ENCODE data around the gene CTSD. TPM values are rescaled to one million over a fixed set of nuclear protein-coding genes. Genes with fewer than 3 reads are reported as not detected.
A peak's percentile ranks its signal among the peaks of the same experiment; 100 is the strongest.
"Not testable (repeated sequence)": the region's sequence is repeated elsewhere in the genome, so short reads cannot be mapped to it uniquely, and the experiment has no call there.

The CTSD gene
- total RNA-seq, 1 donor from 2014 or later = 650 TPM

GRCh38 chr11:1770528-1770927 lies 6.8 kb upstream of the CTSD start:
- DNase-seq (ENCODE audit: low read depth) = no peak

DNA sequence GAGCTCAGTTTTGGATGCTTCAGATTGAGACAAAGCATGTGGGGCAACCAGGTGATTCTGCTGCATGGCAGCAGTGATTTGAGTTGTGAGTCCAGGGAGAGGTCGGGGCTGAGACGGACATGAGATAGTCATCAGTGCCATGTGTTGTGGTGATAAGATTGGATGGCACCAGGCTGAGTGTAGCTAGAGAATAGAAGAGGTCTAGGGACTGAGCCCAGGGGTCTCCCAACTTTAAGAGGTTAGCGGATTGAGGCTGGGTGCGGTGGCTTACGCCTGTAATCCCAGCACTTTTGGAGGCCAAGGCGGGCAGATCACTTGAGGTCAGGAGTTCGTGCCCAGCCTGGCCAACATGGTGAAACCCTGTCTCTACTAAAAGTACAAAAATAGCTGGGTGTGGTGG lies 6.3 kb upstream of the CTSD start:
- DNase-seq (ENCODE audit: low read depth) = no peak

- not testable (repeated sequence) for DNase-seq (ENCODE audit: low read depth)
Measured at GRCh38 chr11:1769304-1769936, 5.7 kb upstream of the CTSD start.

DNA sequence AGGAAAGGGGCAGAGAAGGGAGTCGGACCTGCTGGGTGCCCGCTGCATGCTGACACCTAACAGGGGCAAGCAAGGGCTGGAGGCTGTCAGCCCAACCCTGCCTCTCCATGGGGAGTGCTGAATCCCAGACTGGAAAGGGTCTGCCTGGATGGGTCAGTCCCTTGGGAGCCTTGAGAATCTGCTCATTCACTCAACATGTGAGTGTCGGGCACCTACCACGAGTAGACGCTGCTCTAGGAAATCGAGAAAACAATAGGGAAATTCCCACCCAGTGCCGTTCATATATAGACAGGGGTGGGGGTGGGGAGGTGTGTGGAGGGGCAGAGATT lies 4.4 kb upstream of the CTSD start:
- no peak for DNase-seq (ENCODE audit: low read depth)

GRCh38 chr11:1767399-1768140 lies 3.8 kb upstream of the CTSD start:
- DNase-seq (ENCODE audit: low read depth) = no peak

- DNase-seq (ENCODE audit: low read depth) = no peak
Measured at GRCh38 chr11:1766719-1767398, 3.1 kb upstream of the CTSD start.

GRCh38 chr11:1765871-1766718 lies 2.4 kb upstream of the CTSD start:
- DNase-seq (ENCODE audit: low read depth) = no peak

DNA sequence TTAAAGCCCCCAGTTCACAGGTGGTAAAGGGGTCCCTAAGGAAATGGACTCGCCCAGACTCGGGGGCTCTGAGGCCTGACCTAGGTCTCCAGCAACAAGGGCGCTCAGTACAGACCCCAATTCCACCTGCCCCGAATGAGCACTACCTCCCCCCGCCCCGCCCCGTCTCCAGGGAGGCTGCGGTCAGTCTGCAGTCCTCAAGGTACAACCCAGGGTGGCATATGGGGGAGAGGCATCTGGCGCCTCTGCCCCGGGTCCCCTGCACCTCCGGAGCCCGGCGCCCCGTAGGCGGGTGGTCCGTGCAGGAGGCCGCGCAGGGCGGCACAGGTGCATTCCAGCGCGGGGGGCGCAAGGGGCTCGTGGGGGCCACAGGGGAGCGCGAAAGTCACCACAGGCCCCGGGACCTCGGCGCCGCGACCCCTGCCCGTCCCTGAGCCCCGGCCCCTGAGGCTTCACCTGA lies 361 bp downstream of the CTSD start:
- no peak for DNase-seq (ENCODE audit: low read depth)

GRCh38 chr11:1762537-1763302 lies 1.0 kb downstream of the CTSD start:
- peak; percentile 41 for DNase-seq (ENCODE audit: low read depth)

DNA sequence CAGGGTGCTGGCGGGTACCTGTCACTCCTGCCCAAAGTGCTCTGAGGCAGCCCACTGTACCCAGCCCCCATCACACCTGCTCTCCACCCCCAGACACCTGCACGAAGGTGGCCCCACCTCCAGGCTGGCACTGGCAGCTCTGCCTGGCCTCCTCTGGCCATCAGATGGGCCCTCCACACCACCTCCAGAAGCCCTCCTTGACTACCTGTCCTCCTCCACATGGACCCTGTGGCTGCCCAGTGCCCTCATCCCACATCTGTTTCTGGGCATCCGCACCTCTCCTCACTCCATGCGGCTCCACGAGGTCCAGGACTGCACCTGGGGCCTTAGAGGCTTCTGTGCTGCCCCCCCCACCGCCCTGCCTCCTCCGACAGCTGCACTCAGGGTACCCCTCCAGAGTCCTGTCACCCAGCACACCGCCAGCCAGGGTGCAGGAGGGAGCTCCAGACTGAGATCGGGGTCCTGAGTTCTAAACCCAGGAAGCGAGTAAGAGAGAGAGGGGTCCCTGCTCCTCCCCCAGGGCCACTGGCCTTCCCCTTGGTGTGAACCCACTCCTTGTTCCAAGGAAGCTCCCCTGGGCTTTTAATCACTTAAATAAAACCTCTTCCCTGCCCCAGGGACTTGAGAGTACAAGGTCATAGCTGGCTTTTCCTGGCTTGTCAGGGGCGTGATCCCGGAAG lies 1.7 kb downstream of the CTSD start:
- no peak for DNase-seq (ENCODE audit: low read depth)

DNA sequence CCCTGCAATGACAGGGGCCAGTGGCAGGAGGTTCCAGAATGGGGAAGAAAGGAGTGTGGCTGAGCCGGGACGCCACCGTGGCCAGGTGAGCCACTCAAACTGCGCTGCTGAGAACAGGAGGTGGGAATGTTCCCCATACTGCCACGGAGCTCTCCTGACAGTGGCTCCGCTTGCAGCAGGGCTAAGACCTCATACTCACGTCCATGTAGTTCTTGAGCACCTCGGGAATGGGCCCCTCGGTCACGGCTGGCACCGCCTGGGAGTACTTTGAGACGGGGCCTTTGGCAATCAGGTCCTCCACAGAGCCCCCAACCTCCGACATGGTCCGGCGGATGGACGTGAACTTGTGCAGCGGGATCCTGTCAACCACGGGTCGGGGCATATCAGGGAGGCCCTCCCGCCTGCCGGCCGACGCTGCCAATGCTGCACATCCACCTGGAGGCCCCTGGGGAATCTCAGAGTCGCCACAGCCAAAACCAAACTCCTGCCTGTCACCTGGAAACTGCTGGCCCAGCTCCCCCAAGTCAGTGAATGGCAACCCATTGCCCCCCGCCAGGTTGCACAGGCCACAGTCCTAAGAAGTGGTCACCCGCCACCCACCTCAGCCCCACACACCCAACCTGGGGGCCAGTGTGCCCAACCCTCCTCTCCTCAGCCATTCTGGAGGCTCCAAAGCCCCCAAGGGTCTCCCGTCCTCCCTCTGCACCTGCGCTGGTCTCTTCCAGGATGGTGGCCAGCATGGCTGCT lies 2.4 kb downstream of the CTSD start:
- DNase-seq (ENCODE audit: low read depth) = no peak

GRCh38 chr11:1760351-1761109 lies 3.2 kb downstream of the CTSD start:
- peak; percentile 96 for DNase-seq (ENCODE audit: low read depth)

GRCh38 chr11:1759851-1760220 lies 3.9 kb downstream of the CTSD start:
- no peak for DNase-seq (ENCODE audit: low read depth)

GRCh38 chr11:1759151-1759850 lies 4.4 kb downstream of the CTSD start:
- DNase-seq (ENCODE audit: low read depth) = no peak

- no peak for DNase-seq (ENCODE audit: low read depth)
Measured at GRCh38 chr11:1758611-1759150, 5.0 kb downstream of the CTSD start.

- DNase-seq (ENCODE audit: low read depth) = no peak
Measured at GRCh38 chr11:1757861-1758610, 5.7 kb downstream of the CTSD start.
